Measurements from ENCODE around the gene NFYB.

The NFYB gene

GRCh38 chr12:104073699-104074098 is 64.3 kb downstream of the NFYB start:
- TF ChIP-seq CTCF (IDR thresholded peaks at IDR 0.05; ENCODE audit: insufficient read depth, low read length, poor library complexity, severe bottlenecking) = no peak
- no peak for TF ChIP-seq EZH2phosphoT487 (conservative IDR thresholded peaks at IDR 0.05; ENCODE audit: low read length)
- H2AFZ ChIP-seq (ENCODE audit: low read depth, low read length, severe bottlenecking) = no peak overlapping the region
- no peaks in the 10 kb centered on the region; the same call in 1 of the 2 replicates for H3K79me2 ChIP-seq (ENCODE audit: insufficient read depth, low read length)
- no peaks in the 10 kb centered on the region for H3K9me2 ChIP-seq (replicated peaks; ENCODE audit: insufficient read depth, low read length)
- no peaks in the 10 kb centered on the region for H3K9me3 ChIP-seq (ENCODE audit: insufficient read depth, low read length)
- H3K4me3 ChIP-seq (ENCODE audit: insufficient read depth, low read length, poor library complexity, severe bottlenecking) = no peak overlapping the region
- H3K4me2 ChIP-seq (ENCODE audit: low read depth, low read length, poor library complexity, severe bottlenecking) = no peak overlapping the region
- H3K27me3 ChIP-seq (ENCODE audit: low read length) = no peaks in the 10 kb centered on the region
- no peaks in the 10 kb centered on the region for H3F3A ChIP-seq (ENCODE audit: insufficient read depth)
- no peak overlapping the region for H3K9ac ChIP-seq (ENCODE audit: low read length)
- H3K27ac ChIP-seq (ENCODE audit: low read depth, low read length) = no peak overlapping the region
- no peaks in the 10 kb centered on the region for H4K20me1 ChIP-seq (ENCODE audit: low read depth, low read length)
- no peaks in the 10 kb centered on the region for H3K36me3 ChIP-seq (ENCODE audit: low read length)

- Histone ChIP-seq H3F3A (ENCODE audit: insufficient read depth) (0 out of 2 replicates have a peak, but pooled peaks cover 4% of the 10 kb centered on the region), H3K4me3 (ENCODE audit: insufficient read depth, low read length, poor library complexity, severe bottlenecking) (no peak overlapping the region), H4K20me1 (ENCODE audit: low read depth, low read length) (no peaks in the 10 kb centered on the region), H3K27ac (ENCODE audit: low read depth, low read length) (no peak overlapping the region), H3K4me2 (ENCODE audit: low read depth, low read length, poor library complexity, severe bottlenecking) (no peak overlapping the region), H3K9ac (ENCODE audit: low read length) (no peak overlapping the region), H3K36me3 (ENCODE audit: low read length) (no peaks in the 10 kb centered on the region; the same call in 1 of the 2 replicates), H3K9me3 (ENCODE audit: insufficient read depth, low read length) (no peaks in the 10 kb centered on the region), H2AFZ (ENCODE audit: low read depth, low read length, severe bottlenecking) (no peak overlapping the region), H3K27me3 (ENCODE audit: low read length) (no peaks in the 10 kb centered on the region), H3K79me2 (ENCODE audit: insufficient read depth, low read length) (no peaks in the 10 kb centered on the region), H3K9me2 (replicated peaks; ENCODE audit: insufficient read depth, low read length) (no peaks in the 10 kb centered on the region)
- TF ChIP-seq CTCF (IDR thresholded peaks at IDR 0.05; ENCODE audit: insufficient read depth, low read length, poor library complexity, severe bottlenecking) = no peak
- no peak for TF ChIP-seq EZH2phosphoT487 (conservative IDR thresholded peaks at IDR 0.05; ENCODE audit: low read length)
Observed at GRCh38 chr12:104072099-104072498, 65.9 kb downstream of the NFYB start.
